ENCODE data around the gene KPNA4.
"Not testable (repeated sequence)": the region's sequence is repeated elsewhere in the genome, so short reads cannot be mapped to it uniquely, and the experiment has no call there.

KPNA4 gene

GRCh38 chr3:160482796-160483195, 82.6 kb downstream of the KPNA4 start:
- no peak for DNase-seq

GRCh38 chr3:160481856-160482255, 83.5 kb downstream of the KPNA4 start:
- DNase-seq, result no peak

- no peak for DNase-seq
Measured at GRCh38 chr3:160480931-160481330, 84.4 kb downstream of the KPNA4 start.

GRCh38 chr3:160479376-160479775, 86.0 kb downstream of the KPNA4 start:
- DNase-seq, result no peak

GRCh38 chr3:160478338-160478737, 87.0 kb downstream of the KPNA4 start:
- no peak for DNase-seq

- DNase-seq, result no peak
Measured at GRCh38 chr3:160477750-160478149, 87.6 kb downstream of the KPNA4 start.

GRCh38 chr3:160475884-160476283, 89.5 kb downstream of the KPNA4 start:
- no peak for DNase-seq

GRCh38 chr3:160475153-160475552, 90.2 kb downstream of the KPNA4 start:
- no peak for DNase-seq

GRCh38 chr3:160474416-160474838, 90.9 kb downstream of the KPNA4 start:
- no peak for DNase-seq

GRCh38 chr3:160473978-160474377, 91.4 kb downstream of the KPNA4 start:
- no peak for DNase-seq

- no peak for DNase-seq
Measured at GRCh38 chr3:160473221-160473620, 92.2 kb downstream of the KPNA4 start.

- DNase-seq, result no peak
Measured at GRCh38 chr3:160472344-160472743, 93.0 kb downstream of the KPNA4 start.

GRCh38 chr3:160471892-160472291, 93.5 kb downstream of the KPNA4 start:
- DNase-seq, result no peak

- no peak for DNase-seq
Measured at GRCh38 chr3:160470181-160470580, 95.2 kb downstream of the KPNA4 start.

GRCh38 chr3:160464971-160465370, 100.4 kb downstream of the KPNA4 start:
- no peak for DNase-seq

GRCh38 chr3:160464321-160464720, 101.0 kb downstream of the KPNA4 start:
- no peak for DNase-seq

GRCh38 chr3:160460033-160460432, 105.3 kb downstream of the KPNA4 start:
- no peak for DNase-seq

- DNase-seq, result no peak
Measured at GRCh38 chr3:160459450-160459970, 105.9 kb downstream of the KPNA4 start.

- no peak for DNase-seq
Measured at GRCh38 chr3:160458151-160458550, 107.2 kb downstream of the KPNA4 start.

- no peak for DNase-seq
Measured at GRCh38 chr3:160455846-160456245, 109.5 kb downstream of the KPNA4 start.

GRCh38 chr3:160454995-160455394, 110.4 kb downstream of the KPNA4 start:
- no peak for DNase-seq

- DNase-seq, result not testable (repeated sequence)
Measured at GRCh38 chr3:160452251-160452650, 113.1 kb downstream of the KPNA4 start.

- no peak for DNase-seq
Measured at GRCh38 chr3:160451602-160452001, 113.8 kb downstream of the KPNA4 start.

GRCh38 chr3:160450846-160451245, 114.5 kb downstream of the KPNA4 start:
- no peak for DNase-seq
